Esophagus squamous epithelium (tissue), 5 donors: ENCODE results near the gene MAGI1. TPM values are rescaled to one million over a fixed set of nuclear protein-coding genes. Genes with fewer than 3 reads are reported as not detected.

Experiments used
- DNase-seq: peaks from one replicate; lab custom pipeline; 2025; lab: John Stamatoyannopoulos, UW
- H3K27ac ChIP-seq, 4 donors: fragments of 200-600 bp; sonication (generic); one replicate each; pipeline ENCODE4 v1.5.1; 2016 to 2019; ENCODE audit warnings: mild to moderate bottlenecking in 1 of 4
- H3K27me3 ChIP-seq, 4 donors: fragments of 200-600 bp; sonication (generic); 1 replicate in 3 of 4; 2 replicates in 1 of 4; pipeline versions ENCODE4 v1.5.1 to v1.6.0; 2017 to 2021; ENCODE audit warnings: antibody characterized with exemption in 1 of 4
- H3K36me3 ChIP-seq, 3 donors: fragments of 200-600 bp; sonication (generic); one replicate each; pipeline ENCODE4 v1.5.1; 2016 to 2019
- H3K4me1 ChIP-seq, 3 donors: fragments of 200-600 bp; sonication (generic); one replicate each; pipeline ENCODE4 v1.5.1; 2017 to 2019
- H3K4me3 ChIP-seq, 4 donors: fragments of 200-600 bp; sonication (generic); 1 replicate in 3 of 4; 2 replicates in 1 of 4; pipeline ENCODE4 v1.5.1; 2016 to 2019; ENCODE audit warnings: mild to moderate bottlenecking in 2 of 4, moderate library complexity in 1 of 4
- H3K9me3 ChIP-seq, 3 donors: fragments of 200-600 bp; sonication (generic); one replicate each; pipeline ENCODE4 v1.5.1; 2016 to 2019
- CTCF ChIP-seq, 6 experiments: fragments of 450-650 bp in 4 of 6; fragments of 200-600 bp in 2 of 6; sonication (generic) in 2 of 6; IDR thresholded peaks; one replicate each; pipeline ENCODE4 v1.5.1; 2016 to 2019; ENCODE audit warnings: antibody characterized with exemption in 6 of 6, mild to moderate bottlenecking in 4 of 6, moderate library complexity in 4 of 6
- POLR2A ChIP-seq, 4 donors: fragments of 450-650 bp; IDR thresholded peaks; one replicate each; pipeline ENCODE4 v1.6.1; 2017; ENCODE audit warnings: antibody characterized with exemption in 4 of 4, mild to moderate bottlenecking in 4 of 4, moderate library complexity in 3 of 4
- WGBS, 2 donors: methylation state at CpG; one replicate each; pipeline ENCODE4 v1.1.5; 2018; 5-methylcytosine and 5-hydroxymethylcytosine counted together
- intact Hi-C: fragments of 100-400 bp; cut with DNase I; formaldehyde crosslinking; loops from one replicate; pipeline ENCODE4 v1.15.0; 2022
- total RNA-seq, 4 donors: library from RNA; depleted of rRNA; stranded (reverse); fragments of >200 nt; gene quantifications; one replicate each; pipeline ENCODE4 v1.1.0, GENCODE V29; 2016
- donor health status: DM: yes; HTN: yes; CAD: no.

Gene MAGI1
- total RNA-seq, 4 donors from 2014 or later: 12.0 to 28.2 (median 21.1) TPM

DNA sequence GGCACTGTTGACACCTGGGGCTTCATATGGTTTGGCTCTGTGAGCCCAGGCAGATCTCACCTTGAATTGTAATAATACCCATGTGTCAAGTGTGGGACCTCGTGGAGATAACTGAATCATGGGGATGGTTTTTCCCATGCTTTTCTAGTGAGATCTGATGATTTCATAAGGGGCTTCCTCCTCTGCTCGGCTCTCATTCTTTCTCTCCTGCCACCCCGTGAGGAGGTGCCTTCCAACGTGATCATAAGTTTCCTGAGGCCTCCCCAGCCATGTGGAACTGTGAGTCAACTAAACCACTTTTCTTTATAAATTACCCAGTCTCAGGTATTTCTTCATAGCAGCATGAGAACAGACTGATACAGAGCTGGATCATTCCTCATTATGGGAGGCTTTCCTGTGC lies 695.0 kb downstream of the MAGI1 start:
- H3K4me3 ChIP-seq: no peak overlapping the region
- TF ChIP-seq POLR2A (IDR thresholded peaks at IDR 0.05) (no peak), CTCF (IDR thresholded peaks at IDR 0.05) (no peak)
- DNase-seq: no peak
- no peak overlapping the region for H3K27ac ChIP-seq
- no peaks in the 10 kb centered on the region for H3K4me1 ChIP-seq
- no peaks in the 10 kb centered on the region for H3K27me3 ChIP-seq
- no peaks in the 10 kb centered on the region for H3K9me3 ChIP-seq
- H3K36me3 ChIP-seq: no peaks in the 10 kb centered on the region
- intact Hi-C loops: no loop called here
- 73 to 80% methylated on average over 4 of the region's 4 CpGs for WGBS, 2 donors

DNA sequence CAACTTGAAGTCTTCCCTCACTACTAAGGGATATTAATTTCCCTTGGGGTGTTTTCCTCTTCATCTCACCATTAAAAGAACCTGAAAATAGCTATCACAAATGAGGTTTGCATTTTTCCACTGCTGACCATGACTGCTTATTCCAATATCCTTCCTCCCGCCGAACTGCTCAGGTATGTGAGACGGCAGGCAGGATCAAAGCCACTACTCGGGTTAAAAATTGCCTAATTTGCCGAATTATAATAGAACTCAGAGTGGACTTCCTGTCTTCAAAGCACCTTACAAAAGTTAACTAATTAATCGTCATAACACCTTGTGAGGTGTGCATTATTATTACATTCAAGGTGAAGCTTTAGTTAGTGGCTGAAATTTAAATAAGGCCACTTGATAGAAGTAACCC lies 695.7 kb downstream of the MAGI1 start:
- DNase-seq: no peak
- no peak for TF ChIP-seq CTCF (IDR thresholded peaks at IDR 0.05)
- no peak for TF ChIP-seq POLR2A (IDR thresholded peaks at IDR 0.05)
- intact Hi-C loops: no loop called here
- Histone ChIP-seq H3K27me3 (no peaks in the 10 kb centered on the region), H3K36me3 (no peaks in the 10 kb centered on the region), H3K27ac (no peak overlapping the region), H3K9me3 (no peaks in the 10 kb centered on the region), H3K4me3 (no peak overlapping the region), H3K4me1 (no peaks in the 10 kb centered on the region)
- 79 to 87% methylated on average over 6 of the region's 6 CpGs for WGBS, 2 donors

- TF ChIP-seq POLR2A (IDR thresholded peaks at IDR 0.05): no peak
- peak in 5 of 6 experiments; percentile 34 to 69 (median 38) for TF ChIP-seq CTCF (IDR thresholded peaks at IDR 0.05)
- no peak overlapping the region for H3K4me3 ChIP-seq
- 67% methylated on average over 12 of the region's 12 CpGs for WGBS, 2 donors
- intact Hi-C loops: no loop called here
- no peaks in the 10 kb centered on the region for H3K4me1 ChIP-seq
- no peaks in the 10 kb centered on the region for H3K9me3 ChIP-seq
- DNase-seq: no peak
- H3K27ac ChIP-seq: no peak overlapping the region
- no peaks in the 10 kb centered on the region for H3K27me3 ChIP-seq
- H3K36me3 ChIP-seq: no peaks in the 10 kb centered on the region
These were observed 696.5 kb downstream of the MAGI1 start for GRCh38 chr3:65342084-65342683.

DNA sequence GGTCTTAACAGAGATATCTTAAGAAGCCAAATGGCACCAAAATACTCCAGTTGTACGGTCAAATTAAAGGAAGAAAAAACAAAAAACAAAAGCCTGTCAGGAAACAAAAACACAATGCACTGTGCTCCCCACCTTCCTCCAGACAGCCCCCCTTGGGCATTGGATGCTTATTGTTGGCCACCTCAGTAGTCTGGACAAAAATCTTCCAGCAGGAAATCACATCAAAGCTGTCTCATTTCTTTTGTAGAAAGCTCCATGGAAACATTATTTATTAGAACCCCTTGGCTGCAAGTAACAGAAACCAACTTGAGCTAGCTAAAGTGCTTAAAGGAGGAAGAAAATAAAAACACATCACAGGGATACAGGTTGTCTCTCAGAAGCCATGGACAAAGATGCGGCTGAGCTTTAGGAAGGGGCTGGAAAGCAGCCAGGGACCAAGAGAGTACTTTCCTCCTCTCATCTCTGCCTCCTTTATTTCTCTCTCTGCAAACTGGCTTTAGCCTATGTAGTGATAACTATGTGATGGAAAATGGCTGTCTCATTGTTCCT lies 699.5 kb downstream of the MAGI1 start:
- Histone ChIP-seq H3K9me3 (no peaks in the 10 kb centered on the region), H3K4me3 (no peak overlapping the region), H3K36me3 (no peaks in the 10 kb centered on the region), H3K27me3 (no peaks in the 10 kb centered on the region), H3K4me1 (peaks cover 0 to under 1% (median 0%) of the 10 kb centered on the region in 3 donors), H3K27ac (no peak overlapping the region)
- intact Hi-C loops: no loop called here
- WGBS, 2 donors: 60 to 73% methylated on average over 2 of the region's 2 CpGs
- no peak for DNase-seq
- no peak for TF ChIP-seq POLR2A (IDR thresholded peaks at IDR 0.05)
- no peak for TF ChIP-seq CTCF (IDR thresholded peaks at IDR 0.05)

DNA sequence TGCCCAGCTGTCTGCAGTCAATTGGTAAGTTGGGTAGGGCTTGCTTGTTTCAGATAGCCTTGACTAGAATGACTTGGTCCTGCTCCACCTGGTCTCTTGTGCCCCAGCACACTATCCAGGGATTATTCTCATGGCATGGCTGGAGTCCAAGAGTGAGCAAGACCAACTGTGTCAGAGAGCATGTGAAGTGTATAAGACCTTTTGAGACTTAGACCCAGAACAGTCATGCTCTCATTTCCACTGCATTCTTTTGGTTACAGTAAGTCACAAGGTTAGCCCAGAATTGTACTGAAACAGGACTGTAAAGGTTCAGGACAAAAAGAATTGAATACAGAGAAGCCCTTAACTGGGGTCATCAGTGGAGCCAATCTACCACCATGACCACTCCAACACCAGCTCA lies 700.1 kb downstream of the MAGI1 start:
- Histone ChIP-seq H3K27ac (no peak overlapping the region), H3K9me3 (no peaks in the 10 kb centered on the region), H3K4me3 (no peak overlapping the region), H3K36me3 (no peaks in the 10 kb centered on the region), H3K27me3 (no peaks in the 10 kb centered on the region), H3K4me1 (peaks cover 0 to 6% (median 0%) of the 10 kb centered on the region in 3 donors)
- intact Hi-C loops: no loop called here
- DNase-seq: no peak
- TF ChIP-seq POLR2A (IDR thresholded peaks at IDR 0.05) (no peak), CTCF (IDR thresholded peaks at IDR 0.05) (no peak)
